HepG2 (cell line): Measurements from ENCODE around the gene ASZ1. TPM values are rescaled to one million over a fixed set of nuclear protein-coding genes. Genes with fewer than 3 reads are reported as not detected.

Experiments used
- ATAC-seq: fragments of 200-7000 bp; cut with Tn5 transposase; 3 replicates; pipeline ENCODE4 v1.9.1; 2020; ENCODE audit warnings: mild to moderate bottlenecking, moderate library complexity
- BruUV-seq: library from RNA; stranded (reverse); fragments of 400-500 nt; replicated peaks from 2 replicates; lab custom pipeline; 2021; lab: Mats Ljungman, UMichigan
- CTCF ChIA-PET: fragments of 300-600 bp; formaldehyde crosslinking; extraction: SDS; loops from one replicate; lab custom pipeline; 2021; ENCODE audit warnings: low total read pairs, inconsistent platforms, low intra/inter-chr PET ratio; lab: Yijun Ruan, JAX
- POLR2A ChIA-PET: fragments of 350-600 bp; sonication (Branson Sonifier 250); formaldehyde crosslinking; loops from one replicate; lab custom pipeline; 2020; ENCODE audit warnings: antibody characterized with exemption, inconsistent platforms; lab: Yijun Ruan, JAX
- DNase-seq: peaks from one replicate; pipeline ENCODE4 v3.0.0-alpha.2; 2015; ENCODE audit warnings: low spot score
- FAIRE-seq: peaks from 3 replicates; lab custom pipeline; 2011; peaks lifted over from hg19 to GRCh38; lab: Jason Lieb, UNC
- H2AFZ ChIP-seq: one replicate; pipeline ENCODE4 v1.6.1; 2011; ENCODE audit warnings: low read length, inconsistent platforms
- H3K27ac ChIP-seq: fragments of 300-600 bp; 3 replicates; pipeline ENCODE4 v1.8.0; 2011; ENCODE audit warnings: mixed run types, mild to moderate bottlenecking, mixed read lengths, low read length, inconsistent platforms; ENCODE audit not compliant: insufficient read depth; ENCODE audit errors: extremely low read length
- H3K27me3 ChIP-seq, 2 experiments: fragments of 200-600 bp in 1 of 2; 2 replicates in 1 of 2; 3 replicates in 1 of 2; pipeline versions ENCODE4 v1.6.0 to v1.8.0; 2011; ENCODE audit warnings: low read length in 2 of 2, mild to moderate bottlenecking in 2 of 2, moderate library complexity in 2 of 2, inconsistent platforms in 1 of 2; ENCODE audit not compliant: insufficient read depth in 2 of 2, control insufficient read depth in 1 of 2
- H3K36me3 ChIP-seq, 2 experiments: fragments of 200-600 bp in 1 of 2; replicated peaks in 1 of 2; 2 replicates in 1 of 2; 3 replicates in 1 of 2; pipeline versions ENCODE4 v1.5.1 to v1.8.0; 2011; ENCODE audit warnings: low read length in 2 of 2, inconsistent platforms in 1 of 2; ENCODE audit not compliant: insufficient read depth in 2 of 2, control insufficient read depth in 1 of 2
- H3K4me1 ChIP-seq: 2 replicates; pipeline ENCODE4 v1.5.1; 2012; ENCODE audit warnings: low read length, inconsistent platforms; ENCODE audit not compliant: insufficient read depth
- H3K4me2 ChIP-seq: 2 replicates; pipeline ENCODE4 v1.6.0; 2011; ENCODE audit warnings: low read depth, low read length, inconsistent platforms
- H3K4me3 ChIP-seq, 3 experiments: fragments of 200-600 bp in 1 of 3; sonication (generic), shearing (Covaris generic) in 1 of 3; replicated peaks in 1 of 3; 2 replicates each; pipeline ENCODE4 v1.5.1; 2011 to 2016; ENCODE audit warnings: low read length in 3 of 3, inconsistent platforms in 2 of 3, low read depth in 2 of 3, mild to moderate bottlenecking in 2 of 3, control low read depth in 1 of 3, mixed read lengths in 1 of 3; ENCODE audit not compliant: insufficient read depth in 1 of 3
- H3K79me2 ChIP-seq: one replicate; pipeline ENCODE4 v1.6.1; 2011; ENCODE audit warnings: low read length, inconsistent platforms; ENCODE audit not compliant: insufficient read depth
- H3K9ac ChIP-seq: 2 replicates; pipeline ENCODE4 v1.6.0; 2011; ENCODE audit warnings: mild to moderate bottlenecking, low read depth, low read length, inconsistent platforms; ENCODE audit not compliant: insufficient read depth
- H3K9me3 ChIP-seq: 2 replicates; pipeline ENCODE4 v1.5.1; 2012; ENCODE audit warnings: mild to moderate bottlenecking, low read length
- H4K20me1 ChIP-seq: 2 replicates; pipeline ENCODE4 v1.6.0; 2011; ENCODE audit warnings: inconsistent platforms, mild to moderate bottlenecking, low read length, moderate library complexity; ENCODE audit not compliant: insufficient read depth
- AHR ChIP-seq: IDR thresholded peaks from 2 replicates; pipeline ENCODE4 v1.6.1; 2018; ENCODE audit warnings: missing genetic modification reagents, missing compliant biosample characterization
- BATF2 ChIP-seq: sonication (generic); formaldehyde crosslinking; IDR thresholded peaks from 2 replicates; pipeline ENCODE4 v1.8.0; 2022; ENCODE audit warnings: mild to moderate bottlenecking, missing genetic modification reagents, moderate library complexity
- FOXK2 ChIP-seq: fragments of 450-650 bp; IDR thresholded peaks from 2 replicates; pipeline ENCODE4 v1.6.1; 2016
- HNRNPK ChIP-seq: fragments of 200-400 bp; formaldehyde crosslinking; IDR thresholded peaks from 2 replicates; pipeline ENCODE4 v1.6.1; 2018; ENCODE audit warnings: low read length, low read depth, moderate library complexity, mild to moderate bottlenecking; ENCODE audit not compliant: poor library complexity, severe bottlenecking
- KDM1A ChIP-seq: IDR thresholded peaks from 2 replicates; pipeline ENCODE4 v1.6.1; 2016; ENCODE audit warnings: missing compliant biosample characterization
- SIN3A ChIP-seq: IDR thresholded peaks from 2 replicates; pipeline ENCODE4 v1.6.1; 2011; ENCODE audit warnings: low read depth, mild to moderate bottlenecking, control low read depth, low read length, borderline replicate concordance
- SKIL ChIP-seq: sonication (generic); formaldehyde crosslinking; IDR thresholded peaks from 2 replicates; pipeline ENCODE4 v1.8.0; 2022; ENCODE audit warnings: missing genetic modification reagents, mild to moderate bottlenecking, moderate library complexity, borderline replicate concordance
- SNAI1 ChIP-seq: sonication (generic); formaldehyde crosslinking; IDR thresholded peaks from 2 replicates; pipeline ENCODE4 v1.5.0; 2020; ENCODE audit warnings: mild to moderate bottlenecking, missing genetic modification reagents, borderline replicate concordance
- TP53 ChIP-seq: sonication (generic); formaldehyde crosslinking; conservative IDR thresholded peaks from 2 replicates; pipeline ENCODE4 v1.4.0; 2020; ENCODE audit warnings: missing genetic modification reagents
- YY1 ChIP-seq: IDR thresholded peaks from 2 replicates; pipeline ENCODE4 v1.6.1; 2011; ENCODE audit warnings: low read length, low read depth, moderate library complexity, mild to moderate bottlenecking; ENCODE audit not compliant: insufficient read depth, insufficient replicate concordance
- ZBTB7A ChIP-seq: sonication (generic); formaldehyde crosslinking; IDR thresholded peaks from 2 replicates; pipeline ENCODE4 v1.8.0; 2022; ENCODE audit warnings: mild to moderate bottlenecking, missing genetic modification reagents
- ZNF230 ChIP-seq: sonication (generic); formaldehyde crosslinking; IDR thresholded peaks from 2 replicates; pipeline ENCODE4 v1.4.0; 2020; ENCODE audit warnings: mild to moderate bottlenecking, missing genetic modification reagents
- ZNF468 ChIP-seq: sonication (generic); formaldehyde crosslinking; IDR thresholded peaks from 2 replicates; pipeline ENCODE4 v1.8.0; 2022; ENCODE audit warnings: mild to moderate bottlenecking, moderate library complexity, missing genetic modification reagents
- ZNF577 ChIP-seq: sonication (generic); formaldehyde crosslinking; IDR thresholded peaks from 2 replicates; pipeline ENCODE4 v1.4.0; 2020; ENCODE audit warnings: mild to moderate bottlenecking, low read depth, missing genetic modification reagents, borderline replicate concordance
- WGBS: methylation state at CpG from one replicate; pipeline ENCODE4 v1.1.6; 2017; ENCODE audit warnings: low lambda C conversion rate; 5-methylcytosine and 5-hydroxymethylcytosine counted together
- in situ Hi-C: cut with HindIII; loops from 2 replicates; pipeline ENCODE4 v1.10.0; 2017; ENCODE audit warnings: low pct_unique_long_range_greater_than_20kb; ENCODE audit not compliant: extremely low pct_ligation_motif_present
- intact Hi-C: fragments of 100-400 bp; cut with micrococcal nuclease; formaldehyde crosslinking; loops from one replicate; pipeline ENCODE4 v1.10.0; 2022; ENCODE audit not compliant: unreplicated experiment
- polyA plus RNA-seq, 8 experiments: library from polyadenylated mRNA; depleted of rRNA in 3 of 8; stranded (reverse) in 7 of 8; unstranded in 1 of 8; fragments of >200 nt; fragmentation: Illumina TruSeq in 4 of 8; extraction: Trizol in 4 of 8; gene quantifications; 2 replicates each; pipeline versions ENCODE4 v1.2.1 to v1.2.3, GENCODE V29; 2011 to 2016; ENCODE audit warnings: low read depth in 4 of 8, missing spikeins in 1 of 8, mixed read lengths in 1 of 8; ENCODE audit not compliant: insufficient read depth in 1 of 8
- total RNA-seq, 5 experiments: library from RNA; depleted of rRNA; stranded (reverse); fragments of >200 nt; fragmentation: Illumina TruSeq; extraction: Trizol; gene quantifications; 2 replicates each; pipeline ENCODE4 v1.2.3, GENCODE V29; 2016; ENCODE audit warnings: low read depth in 1 of 5

ASZ1 gene
- total and polyA plus RNA-seq, 2 of the 13 experiments (the other 11 are each of a cell fraction or from before 2014, with no cell fraction given): not detected

- Histone ChIP-seq H3K79me2 (no peaks in the 10 kb centered on the region), H3K4me1 (no peaks in the 10 kb centered on the region), H4K20me1 (no peaks in the 10 kb centered on the region), H3K9ac (no peak overlapping the region), H3K4me2 (no peak overlapping the region), H3K4me3 (no peak overlapping the region), H3K36me3 (no peaks in the 10 kb centered on the region), H3K27ac (no peak overlapping the region), H3K27me3 (no peaks in the 10 kb centered on the region; a peak in 1 of 5 replicates), H3K9me3 (no peaks in the 10 kb centered on the region), H2AFZ (no peak overlapping the region)
- WGBS: 0% methylated on average over 1 of the region's 1 CpG
- intact Hi-C loops (no loop called here), in situ Hi-C loops (no loop called here)
- BruUV-seq: no TSS peak
- FAIRE-seq (no peak), DNase-seq (no peak), ATAC-seq (no peak)
- POLR2A ChIA-PET: no interaction called here
- CTCF ChIA-PET: no interaction called here
- TF ChIP-seq ZNF577 (CRISPR knock-in tag) (no peak), SKIL (CRISPR knock-in tag) (no peak), FOXK2 (no peak)
Observed at GRCh38 chr7:117372073-117372472, 55.2 kb downstream of the ASZ1 start.

- Histone ChIP-seq H3K9ac (no peak overlapping the region), H3K27me3 (no peaks in the 10 kb centered on the region; a peak in 1 of 5 replicates), H2AFZ (no peak overlapping the region), H3K4me3 (no peak overlapping the region), H3K9me3 (no peaks in the 10 kb centered on the region), H4K20me1 (no peaks in the 10 kb centered on the region), H3K4me1 (no peaks in the 10 kb centered on the region), H3K79me2 (no peaks in the 10 kb centered on the region), H3K27ac (no peak overlapping the region), H3K4me2 (no peak overlapping the region), H3K36me3 (no peaks in the 10 kb centered on the region)
- POLR2A ChIA-PET: no interaction called here
- intact Hi-C loops (no loop called here), in situ Hi-C loops (no loop called here)
- CTCF ChIA-PET: no interaction called here
- ATAC-seq (no peak), DNase-seq (no peak), FAIRE-seq (no peak)
- BruUV-seq: no TSS peak
- TF ChIP-seq BATF2 (CRISPR knock-in tag): no peak
- no peak for TF ChIP-seq TP53 (CRISPR knock-in tag)
- TF ChIP-seq ZNF230 (CRISPR knock-in tag): no peak
- no peak for TF ChIP-seq ZNF468 (CRISPR knock-in tag)
- TF ChIP-seq YY1: no peak
- TF ChIP-seq SIN3A: no peak
- TF ChIP-seq KDM1A (CRISPR knock-in tag): no peak
- no peak for TF ChIP-seq HNRNPK
- no peak for TF ChIP-seq AHR (CRISPR knock-in tag)
- no peak for TF ChIP-seq ZBTB7A (CRISPR knock-in tag)
- no peak for TF ChIP-seq SNAI1 (CRISPR knock-in tag)
Observed at GRCh38 chr7:117364339-117365080, 62.8 kb downstream of the ASZ1 start.
